HepG2 (cell line): Measurements from ENCODE around the gene PLCXD3.

ENCODE experiments used
- CBFB ChIP-seq: sonication (generic); formaldehyde crosslinking; IDR thresholded peaks from 2 replicates; pipeline ENCODE4 v1.4.0; 2020; ENCODE audit warnings: missing genetic modification reagents
- CREB3 ChIP-seq: sonication (generic); formaldehyde crosslinking; IDR thresholded peaks from 2 replicates; pipeline ENCODE4 v1.5.0; 2020; ENCODE audit warnings: missing genetic modification reagents
- CTCF ChIP-seq: sonication (generic); formaldehyde crosslinking; IDR thresholded peaks from 2 replicates; pipeline ENCODE4 v1.5.0; 2020; ENCODE audit warnings: mild to moderate bottlenecking, missing genetic modification reagents, moderate library complexity
- FOXA1 ChIP-seq, 2 experiments: fragments of 450-650 bp in 1 of 2; sonication (generic) in 1 of 2; formaldehyde crosslinking in 1 of 2; IDR thresholded peaks; 2 replicates each; pipeline versions ENCODE4 v1.4.0 to v1.6.1; 2016 to 2020; ENCODE audit warnings: missing genetic modification reagents in 1 of 2
- FOXK2 ChIP-seq: fragments of 450-650 bp; IDR thresholded peaks from 2 replicates; pipeline ENCODE4 v1.6.1; 2016
- GTF2F1 ChIP-seq: fragments of 150-350 bp; IDR thresholded peaks from 2 replicates; pipeline ENCODE4 v1.6.1; 2014; ENCODE audit warnings: low read length
- KLF12 ChIP-seq: sonication (generic); formaldehyde crosslinking; IDR thresholded peaks from 2 replicates; pipeline ENCODE4 v1.4.0; 2020; ENCODE audit warnings: missing genetic modification reagents, borderline replicate concordance
- RFX5 ChIP-seq: IDR thresholded peaks from 2 replicates; pipeline ENCODE4 v1.6.1; 2011; ENCODE audit warnings: low read depth, low read length, improper control_type of control experiment
- SAFB2 ChIP-seq: sonication (generic); formaldehyde crosslinking; IDR thresholded peaks from 2 replicates; pipeline ENCODE4 v1.5.1; 2020; ENCODE audit warnings: missing genetic modification reagents, low read depth, mild to moderate bottlenecking, borderline replicate concordance
- SOX5 ChIP-seq: IDR thresholded peaks from 2 replicates; pipeline ENCODE4 v1.6.1; 2016; ENCODE audit warnings: borderline replicate concordance
- ZBTB25 ChIP-seq: IDR thresholded peaks from 2 replicates; pipeline ENCODE4 v1.6.1; 2018; ENCODE audit warnings: missing genetic modification reagents
- ZNF605 ChIP-seq: sonication (generic); formaldehyde crosslinking; IDR thresholded peaks from 2 replicates; pipeline ENCODE4 v1.8.0; 2022; ENCODE audit warnings: mild to moderate bottlenecking, missing genetic modification reagents
- TF ChIP-seq, protein P1 (sequence below): sonication (generic); formaldehyde crosslinking; IDR thresholded peaks from 2 replicates; pipeline ENCODE4 v1.4.0; 2020; ENCODE audit warnings: missing genetic modification reagents
- TF ChIP-seq, protein P2 (sequence below): sonication (generic); formaldehyde crosslinking; IDR thresholded peaks from 2 replicates; pipeline ENCODE4 v1.8.0; 2022; ENCODE audit warnings: mild to moderate bottlenecking, missing genetic modification reagents

DNA sequence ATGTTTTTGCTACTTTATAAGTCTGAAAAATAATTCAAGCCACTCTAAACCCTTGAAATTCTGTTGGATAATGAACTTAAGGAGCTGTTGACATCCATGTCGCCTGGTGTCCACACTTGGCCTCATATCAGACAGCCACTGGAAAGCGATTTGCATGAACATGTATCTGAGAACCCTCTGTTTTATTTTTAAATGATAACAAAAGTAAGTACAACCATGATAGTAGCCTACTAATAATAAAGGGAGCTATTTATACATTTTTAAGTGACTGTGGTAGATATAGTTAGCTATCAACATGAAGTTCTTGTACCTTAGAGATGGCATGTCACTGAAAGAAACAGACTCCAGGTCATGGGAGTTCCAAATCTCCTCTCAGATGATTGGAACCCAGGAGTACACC, 53.3 kb downstream of the PLCXD3 start:
- TF ChIP-seq, protein P1, sequence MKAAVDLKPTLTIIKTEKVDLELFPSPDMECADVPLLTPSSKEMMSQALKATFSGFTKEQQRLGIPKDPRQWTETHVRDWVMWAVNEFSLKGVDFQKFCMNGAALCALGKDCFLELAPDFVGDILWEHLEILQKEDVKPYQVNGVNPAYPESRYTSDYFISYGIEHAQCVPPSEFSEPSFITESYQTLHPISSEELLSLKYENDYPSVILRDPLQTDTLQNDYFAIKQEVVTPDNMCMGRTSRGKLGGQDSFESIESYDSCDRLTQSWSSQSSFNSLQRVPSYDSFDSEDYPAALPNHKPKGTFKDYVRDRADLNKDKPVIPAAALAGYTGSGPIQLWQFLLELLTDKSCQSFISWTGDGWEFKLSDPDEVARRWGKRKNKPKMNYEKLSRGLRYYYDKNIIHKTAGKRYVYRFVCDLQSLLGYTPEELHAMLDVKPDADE: no peak
- TF ChIP-seq KLF12 (no peak), GTF2F1 (no peak), RFX5 (no peak), CTCF (CRISPR knock-in tag) (no peak), SOX5 (CRISPR knock-in tag) (no peak), CREB3 (CRISPR knock-in tag) (no peak), CBFB (CRISPR knock-in tag) (no peak), SAFB2 (CRISPR knock-in tag) (no peak), ZBTB25 (CRISPR knock-in tag) (no peak), FOXA1 (IDR thresholded peaks at IDR 0.05) (no peak), FOXA1 (CRISPR knock-in tag; IDR thresholded peaks at IDR 0.05) (no peak), ZNF605 (CRISPR knock-in tag) (no peak), FOXK2 (no peak)
- TF ChIP-seq, protein P2, sequence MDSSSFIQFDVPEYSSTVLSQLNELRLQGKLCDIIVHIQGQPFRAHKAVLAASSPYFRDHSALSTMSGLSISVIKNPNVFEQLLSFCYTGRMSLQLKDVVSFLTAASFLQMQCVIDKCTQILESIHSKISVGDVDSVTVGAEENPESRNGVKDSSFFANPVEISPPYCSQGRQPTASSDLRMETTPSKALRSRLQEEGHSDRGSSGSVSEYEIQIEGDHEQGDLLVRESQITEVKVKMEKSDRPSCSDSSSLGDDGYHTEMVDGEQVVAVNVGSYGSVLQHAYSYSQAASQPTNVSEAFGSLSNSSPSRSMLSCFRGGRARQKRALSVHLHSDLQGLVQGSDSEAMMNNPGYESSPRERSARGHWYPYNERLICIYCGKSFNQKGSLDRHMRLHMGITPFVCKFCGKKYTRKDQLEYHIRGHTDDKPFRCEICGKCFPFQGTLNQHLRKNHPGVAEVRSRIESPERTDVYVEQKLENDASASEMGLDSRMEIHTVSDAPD (CRISPR knock-in tag): no peak
